Sigmoid colon (tissue), 4 donors: ENCODE measurements around the gene TFCP2.

Source experiments
- EP300 ChIP-seq, 4 donors: sonication (generic); formaldehyde crosslinking; IDR thresholded peaks; one replicate each; pipeline ENCODE4 v1.6.1; 2017; ENCODE audit warnings: antibody characterized with exemption in 4 of 4
- TF ChIP-seq, protein P1 (sequence below), 4 experiments: fragments of 450-650 bp in 3 of 4; fragments of 200-600 bp in 1 of 4; IDR thresholded peaks; one replicate each; pipeline ENCODE4 v1.5.1; 2016 to 2019; ENCODE audit warnings: antibody characterized with exemption in 4 of 4, mild to moderate bottlenecking in 3 of 4, moderate library complexity in 2 of 4

DNA sequence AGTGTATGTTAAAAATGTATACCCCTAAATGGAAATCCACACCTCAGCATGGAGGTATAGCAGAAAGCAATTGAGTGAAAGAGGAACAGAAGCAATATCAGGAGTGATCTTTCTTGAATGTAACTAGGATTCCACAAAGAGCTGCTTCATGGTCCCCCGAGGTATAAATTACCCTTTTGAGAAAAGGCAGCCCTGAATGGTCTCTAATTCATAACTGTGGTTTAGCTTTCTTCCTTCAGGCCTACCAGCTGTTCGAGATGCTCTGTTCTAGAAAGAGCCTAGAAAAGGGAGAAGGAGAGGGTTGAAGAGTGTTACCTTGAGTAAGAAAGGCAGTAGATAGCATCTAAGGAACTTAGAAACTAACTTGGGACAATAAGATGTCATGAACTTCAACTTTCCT is 46.6 kb downstream of the TFCP2 start:
- TF ChIP-seq, protein P1, sequence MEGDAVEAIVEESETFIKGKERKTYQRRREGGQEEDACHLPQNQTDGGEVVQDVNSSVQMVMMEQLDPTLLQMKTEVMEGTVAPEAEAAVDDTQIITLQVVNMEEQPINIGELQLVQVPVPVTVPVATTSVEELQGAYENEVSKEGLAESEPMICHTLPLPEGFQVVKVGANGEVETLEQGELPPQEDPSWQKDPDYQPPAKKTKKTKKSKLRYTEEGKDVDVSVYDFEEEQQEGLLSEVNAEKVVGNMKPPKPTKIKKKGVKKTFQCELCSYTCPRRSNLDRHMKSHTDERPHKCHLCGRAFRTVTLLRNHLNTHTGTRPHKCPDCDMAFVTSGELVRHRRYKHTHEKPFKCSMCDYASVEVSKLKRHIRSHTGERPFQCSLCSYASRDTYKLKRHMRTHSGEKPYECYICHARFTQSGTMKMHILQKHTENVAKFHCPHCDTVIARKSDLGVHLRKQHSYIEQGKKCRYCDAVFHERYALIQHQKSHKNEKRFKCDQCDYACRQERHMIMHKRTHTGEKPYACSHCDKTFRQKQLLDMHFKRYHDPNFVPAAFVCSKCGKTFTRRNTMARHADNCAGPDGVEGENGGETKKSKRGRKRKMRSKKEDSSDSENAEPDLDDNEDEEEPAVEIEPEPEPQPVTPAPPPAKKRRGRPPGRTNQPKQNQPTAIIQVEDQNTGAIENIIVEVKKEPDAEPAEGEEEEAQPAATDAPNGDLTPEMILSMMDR (IDR thresholded peaks at IDR 0.05): no peak
- TF ChIP-seq EP300 (IDR thresholded peaks at IDR 0.05): no peak
